KMS-11 (cell line): ENCODE measurements around the gene ARL15.

ENCODE experiments used
- H2AFZ ChIP-seq: fragments of 200-600 bp; sonication (generic); 2 replicates; pipeline ENCODE4 v1.6.1; 2016; ENCODE audit warnings: antibody characterized with exemption, mixed run types, low read depth
- H3K27ac ChIP-seq: fragments of 200-600 bp; sonication (generic); 2 replicates; pipeline ENCODE4 v1.6.1; 2016; ENCODE audit warnings: mild to moderate bottlenecking, mixed run types
- H3K27me3 ChIP-seq: fragments of 200-600 bp; sonication (generic); 2 replicates; pipeline ENCODE4 v1.6.1; 2017; ENCODE audit warnings: mild to moderate bottlenecking, low read depth, mixed run types, moderate library complexity; ENCODE audit not compliant: insufficient read depth
- H3K36me3 ChIP-seq: fragments of 200-600 bp; sonication (generic); 2 replicates; pipeline ENCODE4 v1.6.1; 2017; ENCODE audit warnings: mild to moderate bottlenecking, mixed run types; ENCODE audit not compliant: insufficient read depth
- H3K4me1 ChIP-seq: fragments of 200-600 bp; sonication (generic); 2 replicates; pipeline ENCODE4 v1.6.1; 2016; ENCODE audit warnings: mild to moderate bottlenecking, low read depth, mixed run types; ENCODE audit not compliant: poor library complexity, severe bottlenecking
- H3K4me2 ChIP-seq: fragments of 200-600 bp; sonication (generic); 2 replicates; pipeline ENCODE4 v1.7.0; 2016; ENCODE audit warnings: mild to moderate bottlenecking, mixed run types
- H3K4me3 ChIP-seq: fragments of 200-600 bp; sonication (generic); IDR thresholded peaks from 2 replicates; pipeline ENCODE4 v1.6.1; 2017; ENCODE audit warnings: low read depth, low read length, mixed read lengths; ENCODE audit not compliant: insufficient read depth
- H3K79me2 ChIP-seq: fragments of 200-600 bp; sonication (generic); 2 replicates; pipeline ENCODE4 v1.6.1; 2016; ENCODE audit warnings: low read depth, mixed run types; ENCODE audit not compliant: insufficient read depth
- H3K9ac ChIP-seq: fragments of 200-600 bp; sonication (generic); 2 replicates; pipeline ENCODE4 v1.6.1; 2016; ENCODE audit warnings: mild to moderate bottlenecking, mixed run types
- H4K20me1 ChIP-seq: fragments of 200-600 bp; sonication (generic); 2 replicates; pipeline ENCODE4 v1.6.1; 2016; ENCODE audit warnings: mild to moderate bottlenecking, mixed run types; ENCODE audit not compliant: insufficient read depth
- TF ChIP-seq, protein P1 (sequence below): fragments of 200-600 bp; sonication (generic); conservative IDR thresholded peaks from 2 replicates; pipeline ENCODE4 v1.6.1; 2017; ENCODE audit warnings: low read depth, mild to moderate bottlenecking, antibody characterized with exemption, low read length, moderate library complexity, mixed read lengths

Gene ARL15

DNA sequence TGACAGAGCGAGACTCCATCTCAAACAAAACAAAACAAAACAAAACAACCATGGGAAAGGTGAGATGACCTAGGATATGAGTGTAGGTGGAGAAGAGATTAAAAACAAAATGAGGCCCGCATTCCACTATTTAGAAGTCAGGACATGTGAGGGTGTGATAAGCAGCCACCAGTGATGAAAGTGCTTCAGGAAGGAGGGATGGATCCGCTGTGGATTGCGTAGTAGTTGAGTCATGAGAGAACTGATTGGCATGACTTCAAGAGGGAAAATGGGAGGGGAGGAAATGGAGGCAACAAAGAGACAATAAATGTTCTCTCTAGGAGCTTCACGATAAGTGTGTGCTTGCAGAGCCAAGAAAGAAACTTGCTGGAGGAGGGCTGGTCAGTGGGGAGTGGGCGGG, 367.6 kb downstream of the ARL15 start:
- no peaks in the 10 kb centered on the region for H3K36me3 ChIP-seq
- H3K4me3 ChIP-seq = no peak overlapping the region
- no peaks in the 10 kb centered on the region for H3K79me2 ChIP-seq
- H2AFZ ChIP-seq = no peak overlapping the region
- H3K27me3 ChIP-seq = no peaks in the 10 kb centered on the region
- no peak overlapping the region for H3K9ac ChIP-seq
- no peak overlapping the region for H3K4me2 ChIP-seq
- no peak overlapping the region for H3K27ac ChIP-seq
- no peaks in the 10 kb centered on the region for H4K20me1 ChIP-seq
- H3K4me1 ChIP-seq = no peaks in the 10 kb centered on the region
- TF ChIP-seq, protein P1, sequence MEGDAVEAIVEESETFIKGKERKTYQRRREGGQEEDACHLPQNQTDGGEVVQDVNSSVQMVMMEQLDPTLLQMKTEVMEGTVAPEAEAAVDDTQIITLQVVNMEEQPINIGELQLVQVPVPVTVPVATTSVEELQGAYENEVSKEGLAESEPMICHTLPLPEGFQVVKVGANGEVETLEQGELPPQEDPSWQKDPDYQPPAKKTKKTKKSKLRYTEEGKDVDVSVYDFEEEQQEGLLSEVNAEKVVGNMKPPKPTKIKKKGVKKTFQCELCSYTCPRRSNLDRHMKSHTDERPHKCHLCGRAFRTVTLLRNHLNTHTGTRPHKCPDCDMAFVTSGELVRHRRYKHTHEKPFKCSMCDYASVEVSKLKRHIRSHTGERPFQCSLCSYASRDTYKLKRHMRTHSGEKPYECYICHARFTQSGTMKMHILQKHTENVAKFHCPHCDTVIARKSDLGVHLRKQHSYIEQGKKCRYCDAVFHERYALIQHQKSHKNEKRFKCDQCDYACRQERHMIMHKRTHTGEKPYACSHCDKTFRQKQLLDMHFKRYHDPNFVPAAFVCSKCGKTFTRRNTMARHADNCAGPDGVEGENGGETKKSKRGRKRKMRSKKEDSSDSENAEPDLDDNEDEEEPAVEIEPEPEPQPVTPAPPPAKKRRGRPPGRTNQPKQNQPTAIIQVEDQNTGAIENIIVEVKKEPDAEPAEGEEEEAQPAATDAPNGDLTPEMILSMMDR = no peak

DNA sequence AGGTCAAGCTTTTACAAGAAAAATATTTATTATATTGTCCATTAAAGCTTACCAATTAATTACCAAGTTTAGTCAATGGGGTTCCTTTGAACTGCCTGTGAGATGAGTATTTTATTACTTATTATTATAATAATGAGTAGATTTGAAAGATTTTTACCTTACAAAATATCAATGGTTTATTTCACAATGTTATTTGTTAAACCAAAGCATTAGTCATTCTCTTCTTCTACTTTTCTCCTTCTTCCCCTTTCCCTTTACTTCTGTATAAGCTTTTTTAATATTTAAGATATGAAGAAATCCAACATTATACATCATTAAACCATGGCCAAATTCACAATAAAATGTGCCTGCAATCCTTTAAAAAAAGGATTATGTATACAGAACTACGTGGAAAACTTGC, 369.5 kb downstream of the ARL15 start:
- Histone ChIP-seq H3K36me3 (no peaks in the 10 kb centered on the region), H3K27ac (no peak overlapping the region), H3K4me1 (no peaks in the 10 kb centered on the region), H3K4me2 (no peak overlapping the region), H2AFZ (no peak overlapping the region), H3K4me3 (no peak overlapping the region), H4K20me1 (no peaks in the 10 kb centered on the region), H3K79me2 (no peaks in the 10 kb centered on the region), H3K9ac (no peak overlapping the region), H3K27me3 (no peaks in the 10 kb centered on the region)
- TF ChIP-seq, protein P1 = no peak

DNA sequence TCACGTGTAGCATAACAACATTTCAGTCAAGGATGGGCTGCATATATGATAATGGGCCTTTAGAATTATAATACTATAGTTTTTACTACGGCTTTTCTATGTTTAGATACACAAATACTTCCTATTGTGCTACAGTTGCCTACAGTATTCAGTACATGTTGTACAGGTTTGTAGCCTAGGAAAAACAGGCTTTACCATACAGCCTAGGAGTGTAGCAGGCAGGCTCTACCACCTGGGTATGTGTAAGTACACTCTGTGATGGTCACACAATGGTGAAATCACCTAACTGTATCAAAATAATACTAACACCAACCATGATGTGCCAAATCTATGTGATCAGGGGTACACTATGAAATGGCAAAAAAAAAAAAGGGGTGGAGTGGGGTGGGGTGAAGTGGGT, 372.9 kb downstream of the ARL15 start:
- no peaks in the 10 kb centered on the region for H3K27me3 ChIP-seq
- no peak overlapping the region for H3K27ac ChIP-seq
- no peak overlapping the region for H2AFZ ChIP-seq
- H3K4me3 ChIP-seq = no peak overlapping the region
- no peak overlapping the region for H3K4me2 ChIP-seq
- H3K79me2 ChIP-seq = no peaks in the 10 kb centered on the region
- H4K20me1 ChIP-seq = no peaks in the 10 kb centered on the region
- H3K4me1 ChIP-seq = no peaks in the 10 kb centered on the region
- H3K9ac ChIP-seq = no peak overlapping the region
- TF ChIP-seq, protein P1 = no peak
- no peaks in the 10 kb centered on the region for H3K36me3 ChIP-seq

DNA sequence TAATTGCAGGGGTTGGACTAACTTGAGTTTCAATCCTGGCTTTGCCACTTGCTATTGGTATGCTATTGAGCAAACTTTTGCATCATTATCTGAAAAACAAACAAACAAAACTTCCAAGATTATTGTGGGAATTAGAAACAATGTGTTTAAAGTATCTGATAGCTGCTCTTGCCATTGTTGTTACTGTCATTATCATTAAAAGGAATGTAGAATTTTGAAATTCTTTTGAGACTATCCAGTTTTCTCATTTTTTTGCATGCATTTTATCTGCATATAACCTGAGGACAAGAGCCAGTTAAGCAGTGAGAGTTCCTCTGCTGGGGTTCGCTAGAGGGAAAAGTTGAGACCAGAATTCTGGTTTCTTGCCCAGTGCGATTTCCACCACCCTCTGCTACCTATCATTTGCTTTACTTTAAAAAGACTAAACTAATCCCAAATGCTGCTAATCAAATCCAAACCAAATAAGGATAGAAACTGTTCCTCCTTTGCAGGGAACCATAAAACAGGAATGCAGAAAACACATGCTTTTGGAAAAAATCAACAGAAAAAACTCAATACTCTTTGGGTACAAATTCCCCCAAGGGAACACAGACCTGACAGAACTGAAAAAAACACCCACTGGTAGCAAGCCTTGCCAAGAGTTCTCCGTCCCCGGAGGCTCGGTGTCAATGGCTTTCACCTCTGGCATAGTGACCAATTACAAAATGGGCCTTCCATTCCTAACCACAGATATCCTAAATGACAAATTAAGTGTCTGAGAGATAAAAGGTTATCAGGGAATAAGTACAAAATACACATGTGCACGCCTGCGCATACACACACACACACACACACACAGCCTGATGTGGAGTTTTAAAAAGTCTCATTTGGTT, 373.7 kb downstream of the ARL15 start:
- H4K20me1 ChIP-seq = no peaks in the 10 kb centered on the region
- no peaks in the 10 kb centered on the region for H3K4me1 ChIP-seq
- H3K36me3 ChIP-seq = no peaks in the 10 kb centered on the region
- H3K9ac ChIP-seq = no peak overlapping the region
- H3K79me2 ChIP-seq = no peaks in the 10 kb centered on the region
- TF ChIP-seq, protein P1 = no peak
- H2AFZ ChIP-seq = no peak overlapping the region
- H3K4me3 ChIP-seq = no peak overlapping the region
- H3K4me2 ChIP-seq = no peak overlapping the region
- H3K27me3 ChIP-seq = no peaks in the 10 kb centered on the region
- no peak overlapping the region for H3K27ac ChIP-seq
